Measurements from ENCODE around the gene CENPP. TPM values are rescaled to one million over a fixed set of nuclear protein-coding genes. Genes with fewer than 3 reads are reported as not detected.

The CENPP gene
- total and polyA plus RNA-seq, 4 donors: 0.62 to 8.7 (median 1.3) TPM

- Histone ChIP-seq H3K9me3 (ENCODE audit: control insufficient read depth in 4 of 4, low read length in 3 of 4) (no peaks in the 10 kb centered on the region), H3K9ac (ENCODE audit: low read depth in 1 of 2, low read length in 2 of 2) (no peak overlapping the region), H3K27ac (ENCODE audit: low read depth in 1 of 2, low read length in 2 of 2) (no peak overlapping the region), H3K36me3 (ENCODE audit: control insufficient read depth in 4 of 4, insufficient read depth in 3 of 4, low read depth in 1 of 4, low read length in 3 of 4) (peaks cover 0 to 2% (median 0%) of the 10 kb centered on the region in 4 donors), H3K27me3 (ENCODE audit: control insufficient read depth in 4 of 4, insufficient read depth in 4 of 4, low read length in 3 of 4) (no peaks in the 10 kb centered on the region), H3K4me1 (ENCODE audit: control insufficient read depth in 4 of 4, insufficient read depth in 4 of 4, low read length in 3 of 4) (no peaks in the 10 kb centered on the region), H3K4me3 (ENCODE audit: low read depth in 1 of 3, low read length in 3 of 3) (no peak overlapping the region)
- WGBS: 100% methylated on average over 2 of the region's 2 CpGs
- TF ChIP-seq CTCF (IDR thresholded peaks at IDR 0.05; ENCODE audit: low read depth, low read length, missing input control) (no peak), MAX (IDR thresholded peaks at IDR 0.05) (no peak), YY1 (IDR thresholded peaks at IDR 0.05) (no peak), TAF1 (conservative IDR thresholded peaks at IDR 0.05) (no peak), EGR1 (IDR thresholded peaks at IDR 0.05; ENCODE audit: low read depth in 2 of 2) (no peak), HNF4G (IDR thresholded peaks at IDR 0.05) (no peak), JUND (IDR thresholded peaks at IDR 0.05) (no peak), SP1 (IDR thresholded peaks at IDR 0.05) (no peak), REST (IDR thresholded peaks at IDR 0.05) (no peak), RAD21 (IDR thresholded peaks at IDR 0.05) (no peak), ATF3 (IDR thresholded peaks at IDR 0.05) (no peak), RXRA (IDR thresholded peaks at IDR 0.05) (no peak), GABPA (IDR thresholded peaks at IDR 0.05 in 1 of 2, conservative IDR thresholded peaks at IDR 0.05 in 1 of 2) (no peak), ZBTB33 (IDR thresholded peaks at IDR 0.05) (no peak), NR2F2 (IDR thresholded peaks at IDR 0.05) (no peak)
- no peak for DNase-seq (ENCODE audit: low spot score)
Observed at GRCh38 chr9:92333282-92333634, 7.5 kb downstream of the CENPP start.

GRCh38 chr9:92341578-92341977 lies 15.8 kb downstream of the CENPP start:
- no peak for DNase-seq (ENCODE audit: low spot score)
- TF ChIP-seq RAD21 (IDR thresholded peaks at IDR 0.05) (no peak), ZBTB33 (IDR thresholded peaks at IDR 0.05) (no peak), HNF4A (conservative IDR thresholded peaks at IDR 0.05) (no peak), HNF4G (IDR thresholded peaks at IDR 0.05) (no peak), CTCF (IDR thresholded peaks at IDR 0.05; ENCODE audit: low read depth, low read length, missing input control) (no peak), GABPA (IDR thresholded peaks at IDR 0.05 in 1 of 2, conservative IDR thresholded peaks at IDR 0.05 in 1 of 2) (no peak), YY1 (IDR thresholded peaks at IDR 0.05) (no peak)
- peaks cover 0 to 2% (median 0%) of the 10 kb centered on the region in 4 donors for H3K36me3 ChIP-seq (ENCODE audit: control insufficient read depth in 4 of 4, insufficient read depth in 3 of 4, low read depth in 1 of 4, low read length in 3 of 4)
- H3K9me3 ChIP-seq (ENCODE audit: control insufficient read depth in 4 of 4, low read length in 3 of 4): no peaks in the 10 kb centered on the region
- no peaks in the 10 kb centered on the region for H3K4me1 ChIP-seq (ENCODE audit: control insufficient read depth in 4 of 4, insufficient read depth in 4 of 4, low read length in 3 of 4)
- 98% methylated on average over 1 of the region's 1 CpG for WGBS
- H3K9ac ChIP-seq (ENCODE audit: low read depth in 1 of 2, low read length in 2 of 2): no peak overlapping the region
- H3K27ac ChIP-seq (ENCODE audit: low read depth in 1 of 2, low read length in 2 of 2): no peak overlapping the region
- H3K4me3 ChIP-seq (ENCODE audit: low read depth in 1 of 3, low read length in 3 of 3): no peak overlapping the region
- no peaks in the 10 kb centered on the region for H3K27me3 ChIP-seq (ENCODE audit: control insufficient read depth in 4 of 4, insufficient read depth in 4 of 4, low read length in 3 of 4)
